GM19239 (cell line): ENCODE results near the gene YPEL5.
A peak's percentile ranks its signal among the peaks of the same experiment; 100 is the strongest.

Source experiments
- DNase-seq: peaks from one replicate; pipeline ENCODE4 v3.0.0; 2011; ENCODE audit warnings: low spot score; ENCODE audit not compliant: insufficient read length
- FAIRE-seq: peaks from 2 replicates; lab custom pipeline; 2011; peaks lifted over from hg19 to GRCh38; lab: Jason Lieb, UNC

YPEL5 gene

DNA sequence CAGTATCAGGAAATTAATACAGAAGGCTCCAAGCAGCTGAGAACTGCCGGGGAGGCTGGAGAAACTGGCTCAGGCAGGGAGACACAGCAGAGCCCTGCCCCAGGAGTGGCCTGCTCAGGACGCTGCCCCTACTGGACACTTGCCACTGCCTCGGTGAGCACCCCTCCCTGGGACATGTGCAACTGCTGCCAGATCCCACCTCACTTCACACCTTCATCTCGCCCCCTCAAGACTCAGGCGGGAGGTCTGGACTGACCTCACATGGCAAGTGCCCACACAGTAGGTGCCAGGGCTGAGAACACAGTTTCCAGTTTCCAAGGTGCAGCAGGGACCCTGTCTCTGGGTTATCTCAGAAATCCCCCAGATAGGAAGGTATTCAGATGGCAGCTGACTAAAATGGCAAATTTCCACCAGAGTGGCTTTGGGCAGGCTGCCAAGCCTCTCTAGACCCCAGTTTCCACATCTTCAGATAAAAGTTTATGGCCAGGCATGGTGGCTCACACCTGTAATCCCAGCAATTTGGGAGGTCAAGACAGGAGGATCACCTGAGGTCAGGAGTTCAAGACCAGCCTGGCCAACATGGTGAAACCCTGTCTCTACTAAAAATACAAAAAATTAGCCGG, 50.9 kb downstream of the YPEL5 start:
- DNase-seq (no peak), FAIRE-seq (no peak)

DNA sequence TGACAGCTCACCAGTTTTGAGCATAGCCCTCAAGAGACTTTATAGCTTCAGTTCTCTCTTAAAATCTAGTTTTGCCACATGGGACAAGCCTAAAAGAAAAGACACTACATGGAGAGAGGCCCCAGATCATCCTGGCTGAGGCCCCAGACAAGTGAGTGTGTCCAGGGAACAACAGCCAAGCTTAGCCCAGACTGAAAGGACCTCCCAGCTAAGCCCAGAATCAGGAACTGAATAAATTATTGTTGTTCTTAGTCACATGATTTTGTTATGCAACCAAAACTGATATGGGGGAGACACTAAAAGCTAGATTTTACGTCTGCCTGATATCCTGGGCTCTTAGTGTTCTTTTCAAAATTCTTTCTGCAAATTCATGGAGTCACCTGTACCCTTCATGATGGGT, 55.2 kb downstream of the YPEL5 start:
- FAIRE-seq (no peak), DNase-seq (no peak)

DNA sequence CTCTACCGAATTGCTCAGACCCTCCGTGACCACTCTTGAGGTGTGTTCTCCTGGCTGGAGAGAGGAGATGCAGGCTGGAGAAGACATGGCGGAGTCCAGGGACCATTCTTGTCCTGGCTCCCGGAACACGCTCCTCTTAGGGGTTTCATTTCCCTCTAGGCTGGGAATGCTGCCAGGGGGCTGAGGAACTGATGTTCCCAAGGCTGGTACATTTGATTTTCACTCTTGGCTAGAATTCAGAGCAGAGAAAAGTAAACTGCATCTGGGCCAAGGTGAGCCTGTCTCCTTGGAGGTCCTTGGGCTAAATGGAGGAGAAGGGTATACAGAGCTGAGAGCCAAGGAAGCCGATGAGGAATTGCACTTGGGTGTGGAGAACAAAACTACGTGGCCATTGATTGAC, 56.3 kb downstream of the YPEL5 start:
- DNase-seq (no peak), FAIRE-seq (no peak)

DNA sequence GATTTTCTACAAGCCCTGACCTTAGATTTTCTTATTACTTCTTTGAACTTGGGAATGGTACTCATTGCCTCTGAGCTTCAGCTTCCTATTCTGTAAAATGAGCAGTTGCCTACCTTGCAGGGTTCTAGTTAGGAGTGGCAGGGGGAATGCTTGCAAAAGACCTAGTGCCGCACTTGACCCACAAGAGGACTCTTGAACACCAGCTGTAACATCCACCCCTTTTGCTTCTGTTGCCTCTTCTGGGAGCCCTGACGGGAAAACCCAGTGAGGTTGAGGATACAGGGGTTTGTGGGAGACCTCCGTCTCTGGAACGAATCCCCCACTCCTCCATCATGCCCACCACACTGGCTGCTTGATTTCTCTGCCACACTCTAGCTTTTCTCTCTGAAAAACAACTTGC, 57.5 kb downstream of the YPEL5 start:
- FAIRE-seq (no peak), DNase-seq (no peak)

DNA sequence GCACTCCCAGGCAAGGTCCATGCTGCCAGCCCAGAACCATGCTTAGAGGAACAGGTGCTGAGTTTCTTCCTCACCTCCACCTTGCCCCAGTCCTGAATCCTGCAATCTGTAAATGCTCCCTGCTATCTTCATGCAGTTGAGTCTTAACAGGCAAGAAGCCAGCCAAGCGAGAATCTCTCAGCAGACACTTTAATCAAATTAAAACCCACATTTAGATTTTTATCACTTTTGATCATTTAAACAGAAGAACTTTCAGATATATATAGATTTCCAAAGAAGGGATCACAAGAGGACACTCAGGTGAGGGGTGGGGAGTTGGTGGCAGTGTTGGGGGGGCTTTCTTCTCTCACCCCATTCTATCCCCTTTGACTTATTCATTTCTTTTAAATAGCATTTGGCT, 58.6 kb downstream of the YPEL5 start:
- no peak for FAIRE-seq
- no peak for DNase-seq

DNA sequence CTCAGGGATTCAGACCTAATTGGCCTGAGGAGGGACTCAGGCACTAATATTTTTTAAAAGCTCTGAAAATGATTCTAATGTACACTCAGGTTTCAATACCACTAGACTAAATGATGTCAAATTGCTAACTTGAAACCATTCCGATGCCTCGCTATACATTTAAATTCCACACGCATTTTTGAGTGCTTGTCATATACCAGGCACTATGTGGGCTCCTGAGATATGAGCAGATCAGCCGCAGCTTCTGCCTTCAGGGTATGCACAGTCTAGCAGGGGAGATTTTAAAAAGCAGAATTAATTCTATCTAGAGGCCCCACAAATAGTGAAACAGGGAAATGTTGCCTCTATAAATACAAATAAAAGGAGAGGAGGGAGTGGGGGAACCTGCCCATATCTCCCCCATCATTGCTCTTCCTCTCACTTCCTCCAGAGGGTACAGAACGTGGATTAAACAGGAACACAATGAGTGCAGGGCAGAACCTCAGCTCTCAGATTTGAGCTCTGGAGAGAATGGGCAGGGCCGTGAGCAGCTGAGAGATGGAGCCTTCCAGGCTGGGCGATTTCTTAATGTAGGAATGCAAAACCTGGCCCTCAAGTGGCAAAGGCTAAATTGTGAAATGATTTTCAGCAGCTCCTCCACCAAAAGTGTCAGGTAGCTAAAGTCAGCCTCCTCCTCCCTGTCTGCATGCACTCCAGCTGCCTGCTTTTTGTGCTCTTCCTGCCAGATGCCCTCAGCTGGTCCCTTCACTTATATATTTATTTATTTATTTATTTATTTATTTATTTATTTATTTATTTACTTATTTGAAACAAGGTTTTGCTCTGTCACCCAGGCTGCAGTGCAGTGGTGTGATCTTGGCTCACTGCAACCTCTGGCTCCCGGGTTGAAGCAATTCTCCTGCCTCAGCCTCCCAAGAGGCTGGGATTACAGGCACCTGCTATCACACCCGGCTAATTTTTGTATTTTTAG, 59.9 kb downstream of the YPEL5 start:
- DNase-seq = no peak
- FAIRE-seq = no peak

DNA sequence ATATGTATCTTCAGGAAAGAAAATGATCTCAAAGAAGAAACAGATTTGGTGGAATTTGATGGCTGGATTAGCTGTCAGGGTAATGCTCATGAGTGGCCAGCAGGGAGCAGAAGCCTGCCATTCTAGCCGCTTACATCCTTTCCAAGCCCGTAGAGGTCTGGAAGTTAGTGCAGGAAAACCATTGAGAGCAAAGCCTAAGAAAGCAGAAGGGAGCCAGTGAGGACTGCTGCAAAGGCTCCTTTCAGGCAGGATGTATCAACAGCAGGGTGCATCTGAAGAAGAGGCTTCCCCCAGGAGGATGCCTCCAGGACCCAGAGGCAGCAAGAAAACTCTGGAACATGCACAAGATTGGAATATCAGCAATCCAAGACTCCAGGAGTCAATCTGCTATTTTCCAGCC, 61.6 kb downstream of the YPEL5 start:
- peak; percentile 82 for FAIRE-seq

DNA sequence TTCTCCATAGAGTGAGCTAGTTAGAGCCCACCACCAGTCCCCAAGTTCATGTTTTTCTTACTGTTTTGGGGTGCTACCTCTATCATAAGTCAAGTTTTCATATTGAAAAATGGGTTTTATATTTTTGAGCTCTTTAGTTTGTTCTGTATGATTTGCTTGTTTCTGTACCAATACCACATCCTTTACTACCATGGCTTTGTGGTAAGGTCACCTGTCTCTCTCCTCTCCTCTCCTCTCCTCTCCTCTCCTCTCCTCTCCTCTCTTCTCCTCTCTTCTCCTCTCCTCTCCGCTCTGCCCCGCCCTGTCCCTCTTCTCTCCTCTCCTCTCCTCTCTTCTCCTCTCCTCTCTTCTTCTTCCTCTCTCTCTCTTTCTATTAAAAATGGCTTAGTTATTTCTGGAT, 62.4 kb downstream of the YPEL5 start:
- FAIRE-seq (no peak), DNase-seq (no peak)

More for the DNA sequence above, 61.6 kb downstream of the YPEL5 start:
- no peak for DNase-seq
